GM18508 (cell line): ENCODE data around the gene WAS.

Source experiments
- ATAC-seq: cut with Tn5 transposase; IDR thresholded peaks from one replicate; pipeline ENCODE4 v1.9.1; 2021; ENCODE audit warnings: moderate number of reproducible peaks; ENCODE audit not compliant: insufficient read depth, unreplicated experiment

WAS gene

GRCh38 chrX:48709522-48710112, 26.0 kb downstream of the WAS start:
- no peak for ATAC-seq

GRCh38 chrX:48711162-48711928, 27.7 kb downstream of the WAS start:
- ATAC-seq = no peak

GRCh38 chrX:48711929-48712505, 28.4 kb downstream of the WAS start:
- no peak for ATAC-seq

GRCh38 chrX:48713847-48714246, 30.2 kb downstream of the WAS start:
- ATAC-seq = no peak

- no peak for ATAC-seq
Observed at GRCh38 chrX:48714573-48714972, 31.0 kb downstream of the WAS start.

- no peak for ATAC-seq
Observed at GRCh38 chrX:48715072-48715471, 31.5 kb downstream of the WAS start.

- ATAC-seq = no peak
Observed at GRCh38 chrX:48715876-48716502, 32.4 kb downstream of the WAS start.

GRCh38 chrX:48719958-48720357, 36.4 kb downstream of the WAS start:
- ATAC-seq = no peak

GRCh38 chrX:48720577-48721250, 37.1 kb downstream of the WAS start:
- ATAC-seq = no peak

GRCh38 chrX:48721916-48722315, 38.3 kb downstream of the WAS start:
- ATAC-seq = no peak

- no peak for ATAC-seq
Observed at GRCh38 chrX:48726596-48726995, 43.0 kb downstream of the WAS start.

GRCh38 chrX:48728653-48729052, 45.1 kb downstream of the WAS start:
- ATAC-seq = no peak

- no peak for ATAC-seq
Observed at GRCh38 chrX:48736303-48736702, 52.7 kb downstream of the WAS start.

GRCh38 chrX:48736878-48737212, 53.2 kb downstream of the WAS start:
- ATAC-seq = no peak

GRCh38 chrX:48737213-48737938, 53.8 kb downstream of the WAS start:
- peak; percentile 87 for ATAC-seq

GRCh38 chrX:48737940-48738339, 54.3 kb downstream of the WAS start:
- no peak for ATAC-seq
